ENCODE measurements around the gene TUBB6.

The TUBB6 gene

DNA sequence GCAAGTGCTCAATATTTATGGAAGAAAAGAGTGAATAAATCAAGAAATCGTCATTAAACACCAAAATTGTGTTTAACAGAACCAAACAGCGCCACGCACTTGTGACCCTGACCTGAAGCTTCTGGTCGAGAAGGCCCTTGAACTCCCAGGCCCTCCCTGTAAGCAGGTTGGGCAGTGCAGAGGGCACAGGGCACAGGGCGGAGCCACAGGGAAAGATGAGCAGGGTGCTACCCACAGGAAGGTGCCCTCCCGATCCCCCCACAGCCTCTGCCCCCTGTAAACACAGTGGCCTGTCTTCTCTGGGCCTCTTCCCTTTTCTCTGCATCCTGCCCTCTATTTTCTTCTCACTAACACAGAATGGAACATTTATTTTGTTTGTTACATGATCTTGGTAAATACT is 16.9 kb upstream of the TUBB6 start:
- DNase-seq (ENCODE audit: low spot score), result no peak

DNA sequence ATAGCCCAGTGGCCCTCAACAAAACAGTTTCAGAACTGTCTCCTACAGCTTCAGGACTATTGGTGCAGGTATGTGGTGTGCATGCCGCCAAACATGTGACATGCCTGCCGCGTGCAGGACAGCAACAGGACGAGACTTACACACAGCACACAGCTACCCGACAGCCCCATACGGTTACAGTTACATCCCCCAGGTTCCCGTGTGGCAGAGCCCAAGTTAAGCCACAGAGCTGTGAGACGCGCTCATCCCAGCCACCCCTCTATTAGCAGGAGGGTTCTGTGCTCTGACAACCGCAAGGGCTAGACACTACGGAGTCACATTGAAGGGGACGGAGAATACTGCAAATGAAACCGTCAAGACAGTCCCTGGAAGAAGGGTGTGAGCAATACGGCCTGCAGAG is 16.4 kb upstream of the TUBB6 start:
- DNase-seq (ENCODE audit: low spot score), result no peak

DNA sequence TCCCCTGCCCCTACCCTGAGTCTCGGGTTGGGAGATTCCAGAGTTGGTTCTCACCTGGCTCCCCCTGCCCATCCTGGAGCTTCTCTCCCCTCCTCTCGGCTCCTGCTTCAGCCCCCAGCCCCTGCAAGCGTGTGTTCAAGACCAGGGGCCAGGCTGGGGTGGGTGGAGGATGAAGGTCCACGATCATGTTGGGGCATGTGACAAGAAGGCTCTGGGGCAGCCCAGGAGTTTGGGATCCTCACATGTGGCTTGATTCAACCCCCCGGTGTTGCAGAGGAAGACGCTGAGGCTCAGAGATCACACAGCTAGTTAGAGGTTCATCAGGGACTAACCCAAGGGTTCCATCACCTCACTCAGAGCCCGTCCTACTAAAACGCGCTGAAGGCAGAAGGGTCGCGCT is 14.2 kb upstream of the TUBB6 start:
- no peak for DNase-seq (ENCODE audit: low spot score)

DNA sequence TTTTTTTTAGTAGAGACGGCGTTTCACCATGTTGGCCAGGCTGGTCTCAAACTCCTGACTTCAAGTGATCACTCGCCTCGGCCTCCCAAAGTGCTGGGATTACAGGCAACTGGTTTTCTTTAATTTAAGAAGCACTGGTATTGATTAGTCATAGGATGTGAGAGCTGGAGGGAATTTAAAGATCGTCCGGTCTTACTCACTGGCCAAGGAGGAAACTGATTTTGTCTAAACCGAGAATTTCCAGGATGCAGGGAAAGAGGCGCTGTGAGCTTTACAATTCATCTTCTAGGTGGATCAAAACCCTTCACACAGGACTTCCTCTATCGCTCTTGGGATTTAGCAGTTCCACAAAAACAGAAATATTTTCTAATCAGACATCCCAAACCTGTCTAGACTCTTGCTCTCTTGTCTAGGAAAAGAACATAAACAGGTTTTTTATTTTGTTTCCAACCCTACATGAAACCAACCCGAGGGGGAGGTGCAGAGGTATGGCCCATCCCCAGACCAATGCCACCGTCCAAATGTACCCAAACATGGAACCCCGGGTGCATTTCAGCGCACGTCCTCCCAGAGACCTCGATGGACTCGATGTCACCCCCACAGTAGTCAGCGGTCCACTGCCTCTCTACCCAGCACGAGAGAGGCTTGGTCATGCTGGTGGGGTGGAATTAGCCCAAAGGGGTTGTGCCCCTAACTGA is 12.5 kb upstream of the TUBB6 start:
- DNase-seq (ENCODE audit: low spot score), result no peak

DNA sequence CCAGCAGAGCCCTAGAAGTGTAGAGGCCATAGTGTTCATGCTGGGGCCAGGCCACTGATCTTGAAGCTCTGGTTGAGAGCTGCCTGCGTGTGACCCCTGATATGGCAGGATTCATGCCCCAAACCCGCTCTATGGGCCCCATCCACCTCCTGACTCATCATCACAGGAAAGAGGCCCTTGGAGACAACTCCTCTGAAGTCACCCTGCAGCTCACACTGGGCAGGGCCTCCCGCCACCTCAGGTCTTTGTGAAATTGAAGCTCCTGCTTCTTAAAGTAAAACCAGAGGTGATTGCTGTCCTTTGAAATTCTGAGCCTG is 12.0 kb upstream of the TUBB6 start:
- no peak for DNase-seq (ENCODE audit: low spot score)

DNA sequence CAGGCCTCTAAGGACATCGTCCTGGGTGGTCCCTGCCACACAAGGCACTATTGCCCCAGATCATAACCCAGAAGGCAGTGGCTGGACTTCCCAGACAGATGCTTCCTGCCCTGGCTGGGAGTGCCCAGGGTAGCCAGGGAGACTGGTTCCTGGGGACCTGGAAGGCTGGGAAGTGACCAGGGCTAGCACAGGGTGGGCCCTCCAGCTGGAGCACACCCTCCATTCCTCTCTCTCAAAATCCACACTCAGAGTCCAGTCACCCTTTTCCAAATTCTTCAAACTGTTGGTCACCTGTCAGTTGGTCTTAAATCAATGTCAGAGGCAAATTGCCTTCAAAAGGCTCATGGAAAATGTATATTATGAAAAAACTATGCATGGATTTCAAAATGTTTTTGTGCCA is 11.6 kb upstream of the TUBB6 start:
- no peak for DNase-seq (ENCODE audit: low spot score)

DNA sequence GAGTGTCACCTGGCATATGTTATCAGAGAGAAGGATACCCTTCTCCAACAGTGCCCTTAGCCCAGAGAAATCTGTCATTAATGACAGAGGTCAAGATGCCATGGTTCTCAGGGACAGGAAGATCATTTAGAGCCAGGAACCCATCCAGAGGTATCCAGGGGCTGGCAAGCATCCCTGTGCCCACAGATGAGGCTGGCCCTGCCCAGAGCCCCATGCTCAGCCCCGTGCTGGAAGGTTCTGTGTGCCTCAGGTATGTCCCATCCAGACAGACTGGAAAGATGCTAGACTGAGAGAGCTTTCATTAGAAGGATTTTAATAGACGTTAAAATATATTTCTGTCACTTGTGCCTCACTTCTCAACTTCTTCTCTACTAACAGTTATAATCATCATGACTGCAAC is 8.2 kb upstream of the TUBB6 start:
- DNase-seq (ENCODE audit: low spot score), result no peak

DNA sequence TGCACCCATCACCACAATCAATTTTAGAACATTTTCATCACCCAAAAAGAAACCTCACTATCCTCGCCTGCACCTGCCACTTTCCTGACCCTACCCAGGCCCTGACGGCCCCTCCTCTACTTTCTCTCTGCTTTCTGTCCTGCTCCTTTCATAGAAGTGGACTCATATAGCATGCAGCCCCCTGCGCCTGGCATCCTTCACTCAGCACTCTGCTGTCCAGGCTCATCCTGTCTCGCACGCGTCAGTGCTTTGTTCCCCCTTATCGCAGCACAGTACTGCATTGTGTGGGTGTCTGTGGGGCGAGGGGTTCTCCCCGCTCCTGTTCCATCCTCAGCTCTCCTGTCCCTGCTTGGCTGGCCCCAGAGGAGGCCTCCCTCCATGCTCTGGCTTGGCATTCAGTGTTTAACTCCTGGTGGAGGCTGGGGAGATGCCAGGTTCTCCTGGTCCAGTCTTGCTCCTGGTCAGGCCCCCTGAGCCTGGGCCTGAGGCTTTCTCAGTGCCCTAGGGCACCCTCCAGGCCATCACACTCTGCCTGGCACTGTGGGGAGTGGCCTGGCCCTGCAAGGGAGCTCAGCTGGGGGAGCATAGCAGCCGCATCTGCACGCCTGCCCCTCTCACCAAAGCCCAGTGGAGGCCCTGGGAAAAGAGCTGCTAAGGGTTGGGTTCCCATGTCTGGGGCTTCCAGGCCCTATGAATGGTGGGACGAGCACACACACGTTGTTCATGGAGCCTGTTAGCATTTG is 6.6 kb upstream of the TUBB6 start:
- no peak for DNase-seq (ENCODE audit: low spot score)

DNA sequence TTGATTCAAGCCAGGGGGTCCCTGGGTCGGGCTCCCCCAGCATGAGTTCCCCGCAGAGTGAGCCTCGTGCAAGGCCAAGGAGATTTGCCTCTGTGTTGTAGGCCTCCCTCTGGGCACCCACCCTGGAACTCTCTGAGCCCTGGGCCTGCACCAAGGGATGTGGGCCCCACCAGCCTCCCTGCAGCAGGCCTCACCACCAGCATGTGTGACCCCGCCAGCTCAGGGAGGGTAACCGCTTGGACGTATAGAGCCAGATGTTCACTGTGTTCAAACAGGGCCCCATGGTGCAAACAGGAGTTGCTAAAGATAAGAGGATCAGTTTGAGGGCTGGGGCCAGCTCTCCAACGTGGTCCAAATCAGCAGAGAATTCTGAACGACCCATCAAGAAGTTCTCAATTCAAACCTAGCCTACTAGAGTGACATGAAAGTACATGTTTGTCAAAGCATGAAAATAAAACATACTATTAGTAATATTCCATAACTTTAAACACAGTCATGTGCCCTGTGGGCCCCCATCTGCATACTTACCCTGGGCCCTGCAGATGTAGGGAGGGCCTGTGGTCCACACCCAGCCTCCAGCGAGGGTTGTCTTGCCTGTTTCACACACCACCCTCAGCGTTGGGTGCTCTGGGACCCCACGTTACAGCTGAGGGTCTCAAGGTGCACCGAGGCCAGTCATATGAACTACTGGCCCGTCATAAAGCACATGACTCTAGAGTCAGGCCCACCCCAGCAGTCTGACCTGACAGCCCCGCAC is 5.5 kb upstream of the TUBB6 start:
- no peak for DNase-seq (ENCODE audit: low spot score)

DNA sequence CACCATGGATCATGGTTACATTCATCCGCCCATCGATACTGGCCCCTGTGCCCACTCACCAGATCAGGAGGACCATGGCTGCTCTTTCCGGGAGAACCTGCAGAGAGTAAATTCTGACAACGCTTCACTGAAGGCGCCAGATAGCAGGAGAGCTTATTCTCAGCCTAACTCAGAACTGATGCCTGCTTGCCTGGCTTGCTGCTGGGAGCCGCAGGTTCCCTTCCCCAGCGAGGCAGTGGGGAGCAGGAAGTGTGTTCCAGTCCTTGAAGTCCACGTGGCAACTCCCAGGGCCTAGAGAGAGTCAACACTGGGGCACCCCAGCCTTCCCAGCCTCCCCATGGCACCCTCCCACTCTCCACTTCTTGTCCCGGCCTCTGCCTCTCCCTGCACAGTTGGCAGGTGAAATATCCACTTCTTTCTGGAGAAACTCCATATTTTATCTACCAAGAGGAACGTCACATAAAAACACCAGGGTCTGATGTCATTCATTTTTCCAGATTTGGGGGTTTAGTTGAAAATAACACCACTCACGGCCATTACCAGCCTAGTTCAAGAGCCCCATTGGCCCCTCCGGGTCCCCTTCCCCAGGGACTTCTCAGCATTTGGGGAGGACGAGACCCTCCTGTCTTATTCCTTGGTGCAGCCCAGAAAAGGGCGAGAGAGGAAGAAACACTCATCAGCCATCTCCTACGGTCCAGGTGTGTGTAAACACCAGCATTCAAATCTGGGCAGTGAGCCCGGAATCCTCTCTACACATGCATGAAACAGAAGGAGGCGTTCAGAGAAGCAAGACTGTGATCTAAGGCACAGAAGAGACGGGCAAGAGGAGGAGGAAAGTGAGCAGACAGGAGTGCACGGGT is 3.5 kb upstream of the TUBB6 start:
- no peak for DNase-seq (ENCODE audit: low spot score)

DNA sequence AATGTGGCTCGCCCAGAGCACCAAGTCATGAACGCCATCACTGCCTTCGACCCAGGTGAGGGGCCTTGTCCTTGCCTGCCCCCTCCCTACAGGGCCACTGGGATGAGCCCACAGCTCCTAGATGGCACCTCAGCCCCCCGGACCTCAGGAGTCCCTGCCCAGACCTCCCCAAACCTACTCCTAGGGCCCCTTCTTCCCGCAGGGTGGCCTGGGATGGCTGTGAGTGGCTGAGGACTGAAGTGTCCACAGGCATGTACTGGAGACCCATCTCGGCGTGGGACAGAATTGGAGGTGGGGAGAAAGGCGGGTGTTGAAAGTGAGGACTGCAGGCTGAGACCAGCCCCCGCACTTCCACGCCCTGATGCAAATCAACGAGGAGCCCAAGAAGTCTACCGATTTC is 2.8 kb upstream of the TUBB6 start:
- no peak for DNase-seq (ENCODE audit: low spot score)

DNA sequence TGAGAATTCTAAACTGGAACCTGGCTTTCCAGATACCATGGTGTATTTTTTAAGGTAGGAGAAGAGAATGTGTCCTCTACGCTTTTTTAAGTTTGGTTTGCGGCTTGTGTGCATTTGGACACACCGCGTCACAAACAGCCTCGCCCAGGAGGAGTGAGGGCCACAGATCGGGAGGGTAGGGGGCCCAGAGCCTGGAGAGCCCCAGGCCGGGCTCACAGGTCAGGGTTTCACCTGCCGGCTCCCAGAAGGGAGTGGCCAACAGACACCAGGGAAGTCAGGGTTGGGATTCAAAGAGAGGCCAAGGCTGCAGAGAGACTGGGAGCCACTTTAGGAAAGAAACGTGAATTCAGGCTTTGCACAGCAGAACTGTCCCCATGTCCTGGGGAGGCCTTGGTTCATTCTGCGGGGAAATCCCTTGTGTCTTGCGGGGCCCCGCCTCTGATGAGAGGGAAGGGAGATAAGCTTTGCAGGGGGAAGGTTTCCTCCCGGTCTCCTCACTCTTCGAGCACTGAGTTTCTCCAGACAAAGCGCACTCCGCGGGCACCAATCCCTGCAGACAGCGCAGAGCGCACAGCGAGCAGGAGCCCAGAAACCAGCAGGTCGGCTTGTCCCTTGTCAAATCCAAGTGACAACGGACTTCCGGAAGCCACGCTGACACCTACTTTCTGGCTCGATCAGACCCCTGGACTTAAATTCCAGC is 2.0 kb upstream of the TUBB6 start:
- DNase-seq (ENCODE audit: low spot score), result no peak

DNA sequence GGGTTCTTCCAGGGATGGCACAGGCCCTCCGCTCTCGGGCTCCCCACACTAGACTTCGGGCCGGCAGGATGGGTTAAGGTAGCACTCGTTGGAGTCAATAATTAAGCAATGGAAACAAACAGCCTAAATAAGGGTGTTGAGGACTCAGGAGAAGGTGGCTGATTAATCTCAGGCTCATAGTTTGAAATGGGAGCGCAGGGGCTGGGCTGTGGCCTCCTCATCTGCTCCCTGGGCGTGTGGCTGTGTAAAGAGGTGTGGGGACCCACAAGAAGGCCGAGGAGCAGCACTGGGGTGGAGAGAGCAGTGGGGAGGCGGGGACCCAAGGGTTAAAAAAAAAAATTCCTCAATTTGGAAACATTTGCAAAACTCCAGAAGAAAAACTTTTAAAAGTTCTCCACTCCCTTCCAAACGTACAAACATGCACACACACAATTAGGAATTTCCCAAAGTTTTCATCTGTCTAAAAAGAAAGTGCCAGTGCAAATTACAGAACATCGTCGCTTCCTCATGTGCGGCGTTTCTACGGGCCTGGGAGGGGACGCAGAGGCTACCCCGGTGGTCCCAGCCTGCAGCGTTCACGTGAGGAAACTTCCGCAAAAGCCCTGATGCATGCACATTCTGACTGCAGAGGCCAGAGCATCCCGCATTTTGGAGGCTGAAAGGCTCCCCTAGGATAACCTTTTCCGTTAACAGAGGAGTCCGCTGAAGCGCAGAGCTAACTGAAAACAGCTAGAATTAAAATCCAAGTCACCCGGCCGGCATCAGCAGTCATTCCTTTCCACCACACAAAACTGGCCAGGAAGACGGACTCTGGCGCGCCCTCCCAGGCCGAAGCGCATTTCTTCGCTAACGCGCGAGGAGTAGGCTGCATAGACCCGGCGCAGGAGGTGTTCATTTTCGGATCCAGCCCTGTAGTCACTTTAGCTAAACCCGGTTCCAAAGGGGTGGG is 1.0 kb upstream of the TUBB6 start:
- no peak for DNase-seq (ENCODE audit: low spot score)

DNA sequence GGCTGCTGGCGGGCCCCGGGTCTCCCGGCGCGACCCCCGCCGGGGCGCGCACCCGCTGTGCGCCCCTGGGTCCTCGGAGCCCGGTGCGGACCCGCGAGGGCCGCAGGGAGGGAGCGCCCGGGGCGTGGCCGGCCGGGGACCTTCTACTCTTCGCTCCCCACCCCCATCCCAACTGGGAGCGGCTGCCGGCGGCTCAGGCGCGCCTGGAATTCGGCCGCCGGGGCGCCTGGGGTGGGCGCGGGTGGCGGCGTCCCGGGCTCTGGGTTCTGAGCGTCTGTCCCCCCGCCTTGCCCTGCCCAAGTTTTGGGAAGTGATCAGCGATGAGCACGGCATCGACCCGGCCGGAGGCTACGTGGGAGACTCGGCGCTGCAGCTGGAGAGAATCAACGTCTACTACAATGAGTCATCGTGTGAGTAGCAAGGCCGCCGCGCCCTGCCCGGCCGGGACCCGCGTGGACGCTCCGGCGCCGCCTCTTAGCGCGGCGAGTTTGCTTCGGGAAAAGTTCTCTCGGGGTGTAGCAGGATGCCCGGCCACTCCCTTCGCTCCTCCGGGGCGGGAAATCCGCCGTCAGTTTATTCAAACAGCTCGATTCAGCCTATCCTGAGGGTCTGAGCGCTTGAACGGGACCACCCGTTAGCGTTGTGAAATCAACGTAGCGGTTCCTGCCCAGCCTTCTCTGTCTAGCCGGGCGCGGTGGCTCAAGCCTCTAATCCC is 502 bp downstream of the TUBB6 start:
- no peak for DNase-seq (ENCODE audit: low spot score)

DNA sequence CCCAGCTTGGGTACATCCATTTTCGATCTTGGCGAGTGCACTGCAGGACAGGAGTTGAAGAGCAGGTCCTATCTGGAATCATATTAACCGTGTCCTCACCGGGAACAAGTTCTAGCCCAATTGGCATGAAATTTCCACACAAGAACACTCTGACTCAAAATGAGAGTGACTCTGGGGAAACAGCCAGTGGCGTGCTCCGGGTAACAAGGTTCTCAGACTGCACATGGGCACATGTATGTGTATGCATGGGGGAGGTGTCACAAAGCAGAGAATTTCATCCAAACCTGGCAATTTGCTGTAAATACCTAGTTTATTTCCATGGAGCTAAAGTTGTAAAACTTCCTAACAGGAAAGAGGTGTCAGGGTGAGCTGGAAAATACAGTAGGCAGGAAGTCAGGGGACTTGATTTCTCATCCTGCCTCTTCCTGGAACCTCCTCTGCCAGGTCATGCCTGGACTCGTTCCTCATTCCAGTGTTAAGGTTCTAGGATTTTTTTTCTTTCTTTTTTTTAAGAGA is 1.7 kb downstream of the TUBB6 start:
- no peak for DNase-seq (ENCODE audit: low spot score)

DNA sequence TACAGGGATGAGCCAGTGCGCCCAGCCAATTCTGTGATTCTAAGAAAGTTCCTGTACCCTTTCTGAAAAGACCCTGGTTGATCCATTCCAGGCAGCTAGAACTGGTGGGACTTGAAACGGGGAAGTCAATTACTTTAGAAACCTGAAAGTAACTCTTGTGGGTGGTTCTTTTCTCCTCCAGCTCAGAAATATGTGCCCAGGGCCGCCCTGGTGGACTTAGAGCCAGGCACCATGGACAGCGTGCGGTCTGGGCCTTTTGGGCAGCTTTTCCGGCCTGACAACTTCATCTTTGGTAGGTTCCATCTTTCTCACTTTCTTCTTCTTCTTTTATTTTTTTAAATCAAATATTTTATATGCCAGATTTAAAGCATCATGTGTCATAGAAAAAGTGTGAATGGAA is 2.7 kb downstream of the TUBB6 start:
- no peak for DNase-seq (ENCODE audit: low spot score)

DNA sequence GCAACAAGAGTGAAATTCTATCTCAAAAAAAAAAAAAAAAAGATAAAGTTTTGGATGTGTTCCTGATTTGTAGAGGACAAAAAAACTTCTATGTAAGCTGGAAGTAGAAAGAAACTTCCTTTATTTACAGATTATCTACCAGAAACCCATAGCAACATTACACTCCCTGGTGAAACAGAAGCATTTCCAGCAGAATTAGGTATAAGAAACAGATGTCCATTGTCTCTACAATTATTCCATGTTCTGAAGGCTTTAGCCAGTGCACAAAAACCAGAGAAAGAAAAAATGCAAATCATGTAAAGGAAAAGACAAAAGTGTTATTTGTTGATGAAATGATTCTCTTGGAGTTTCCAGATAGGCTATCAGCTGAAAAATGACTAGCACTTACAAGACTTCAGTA is 4.9 kb downstream of the TUBB6 start:
- no peak for DNase-seq (ENCODE audit: low spot score)

DNA sequence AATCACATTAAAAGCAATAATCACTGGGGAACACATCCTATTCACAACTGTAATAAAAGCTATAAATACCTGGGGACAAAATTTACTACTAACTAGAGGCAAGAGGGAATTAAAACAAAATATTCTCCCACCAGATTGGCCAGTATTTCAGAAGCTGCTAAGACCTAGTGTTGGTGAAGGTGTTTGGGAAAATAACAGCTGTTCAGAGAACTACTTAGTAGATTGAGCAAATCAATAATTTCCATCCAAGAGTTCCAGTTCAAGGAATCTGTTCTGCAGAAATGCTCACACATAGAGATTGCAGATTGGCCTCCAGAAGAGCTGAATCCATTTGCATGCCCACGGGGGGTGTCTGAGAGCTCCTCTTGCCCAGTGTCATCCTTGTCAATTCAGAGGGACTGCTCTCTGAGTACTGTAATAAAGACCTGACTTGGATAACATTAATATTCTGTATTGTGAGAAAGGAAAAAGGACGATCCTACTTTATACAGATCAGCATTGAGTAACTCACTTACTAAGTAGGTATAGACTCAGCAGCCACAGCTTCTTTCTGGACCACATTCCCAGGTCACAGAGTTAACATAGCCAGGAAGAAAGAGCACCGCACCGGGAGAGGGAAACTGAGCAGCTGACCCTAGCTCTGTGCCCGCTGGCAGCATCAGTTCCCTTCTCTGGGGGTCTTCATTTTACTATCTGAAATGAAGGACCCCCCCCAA is 5.6 kb downstream of the TUBB6 start:
- no peak for DNase-seq (ENCODE audit: low spot score)

Data from putamen (tissue), 1 donor.